Ascending aorta (tissue), 2 donors: Measurements from ENCODE around the gene MSX1. TPM values are rescaled to one million over a fixed set of nuclear protein-coding genes. Genes with fewer than 3 reads are reported as not detected.

Experiments
- DNase-seq, 2 donors: peaks; one replicate each; pipeline ENCODE4 v3.0.0-alpha.2; 2019; ENCODE audit warnings: low spot score in 2 of 2
- H3K27ac ChIP-seq, 2 donors: fragments of 200-600 bp; sonication (generic); one replicate each; pipeline ENCODE4 v1.5.1; 2016 to 2017; ENCODE audit warnings: mild to moderate bottlenecking in 1 of 2
- H3K27me3 ChIP-seq: fragments of 200-600 bp; sonication (generic); one replicate; pipeline ENCODE4 v1.5.1; 2017
- H3K36me3 ChIP-seq, 2 donors: fragments of 200-600 bp; sonication (generic); one replicate each; pipeline ENCODE4 v1.5.1; 2016
- H3K4me1 ChIP-seq, 2 donors: fragments of 200-600 bp; sonication (generic); one replicate each; pipeline ENCODE4 v1.5.1; 2016 to 2017; ENCODE audit warnings: mild to moderate bottlenecking in 1 of 2
- H3K4me3 ChIP-seq, 2 donors: fragments of 200-600 bp; sonication (generic); one replicate each; pipeline ENCODE4 v1.5.1; 2016 to 2017; ENCODE audit warnings: mild to moderate bottlenecking in 1 of 2
- H3K9me3 ChIP-seq, 2 donors: fragments of 200-600 bp; sonication (generic); one replicate each; pipeline ENCODE4 v1.5.1; 2016
- intact Hi-C: fragments of 100-400 bp; cut with DNase I; formaldehyde crosslinking; loops from one replicate; pipeline ENCODE4 v1.15.1; 2023
- total RNA-seq: library from RNA; depleted of rRNA; stranded (reverse); fragments of >200 nt; gene quantifications from one replicate; pipeline ENCODE4 v1.1.0, GENCODE V29; 2016
- TF ChIP-seq, protein P1 (sequence below), 3 experiments: fragments of 200-600 bp in 2 of 3; fragments of 450-650 bp in 1 of 3; sonication (generic) in 2 of 3; IDR thresholded peaks; one replicate each; pipeline ENCODE4 v1.5.1; 2016 to 2019; ENCODE audit warnings: antibody characterized with exemption in 3 of 3, mild to moderate bottlenecking in 1 of 3, moderate library complexity in 1 of 3

Gene MSX1
- total RNA-seq, 1 donor from 2014 or later, result 26.0 TPM

DNA sequence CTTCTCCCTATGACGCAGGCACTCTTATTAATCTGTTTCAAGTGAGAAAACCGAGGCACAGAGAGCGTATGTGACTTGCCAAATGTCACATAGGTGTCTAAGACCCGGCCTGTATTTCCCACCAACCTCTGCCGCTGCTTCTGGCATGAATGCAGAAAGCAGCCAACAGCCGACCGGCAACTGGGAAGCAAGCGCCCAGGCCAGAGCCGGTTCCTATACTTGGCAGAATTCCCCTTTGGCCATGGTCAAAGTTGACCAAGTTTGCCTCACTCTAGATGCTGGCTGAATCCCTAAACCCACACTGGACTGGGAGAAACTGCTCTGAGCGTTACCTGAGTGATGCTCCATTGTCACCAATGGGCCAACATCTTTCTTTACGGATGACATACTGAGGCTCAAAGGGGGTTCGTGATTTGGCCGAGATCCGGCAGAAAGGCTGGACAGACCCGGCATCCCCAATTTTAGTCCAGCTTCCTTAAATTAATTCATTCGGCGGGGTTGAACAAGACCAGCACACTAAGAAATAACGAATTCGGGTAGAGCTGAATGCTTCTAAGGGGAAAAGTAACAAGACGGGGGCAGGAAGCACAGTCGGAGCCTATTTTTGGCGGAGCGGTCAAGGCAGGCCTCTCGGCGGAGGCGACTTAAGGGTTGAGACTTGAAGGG is 11.2 kb downstream of the MSX1 start:
- TF ChIP-seq, protein P1, sequence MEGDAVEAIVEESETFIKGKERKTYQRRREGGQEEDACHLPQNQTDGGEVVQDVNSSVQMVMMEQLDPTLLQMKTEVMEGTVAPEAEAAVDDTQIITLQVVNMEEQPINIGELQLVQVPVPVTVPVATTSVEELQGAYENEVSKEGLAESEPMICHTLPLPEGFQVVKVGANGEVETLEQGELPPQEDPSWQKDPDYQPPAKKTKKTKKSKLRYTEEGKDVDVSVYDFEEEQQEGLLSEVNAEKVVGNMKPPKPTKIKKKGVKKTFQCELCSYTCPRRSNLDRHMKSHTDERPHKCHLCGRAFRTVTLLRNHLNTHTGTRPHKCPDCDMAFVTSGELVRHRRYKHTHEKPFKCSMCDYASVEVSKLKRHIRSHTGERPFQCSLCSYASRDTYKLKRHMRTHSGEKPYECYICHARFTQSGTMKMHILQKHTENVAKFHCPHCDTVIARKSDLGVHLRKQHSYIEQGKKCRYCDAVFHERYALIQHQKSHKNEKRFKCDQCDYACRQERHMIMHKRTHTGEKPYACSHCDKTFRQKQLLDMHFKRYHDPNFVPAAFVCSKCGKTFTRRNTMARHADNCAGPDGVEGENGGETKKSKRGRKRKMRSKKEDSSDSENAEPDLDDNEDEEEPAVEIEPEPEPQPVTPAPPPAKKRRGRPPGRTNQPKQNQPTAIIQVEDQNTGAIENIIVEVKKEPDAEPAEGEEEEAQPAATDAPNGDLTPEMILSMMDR (IDR thresholded peaks at IDR 0.05), result no peak
- Histone ChIP-seq H3K4me1 (peaks cover 0 to 5% of the 10 kb centered on the region in 2 donors), H3K27me3 (peaks cover 21% of the 10 kb centered on the region), H3K36me3 (no peaks in the 10 kb centered on the region), H3K9me3 (no peaks in the 10 kb centered on the region), H3K4me3 (no peak overlapping the region), H3K27ac (no peak overlapping the region)
- intact Hi-C loops, result no loop called here
- DNase-seq, result no peak

DNA sequence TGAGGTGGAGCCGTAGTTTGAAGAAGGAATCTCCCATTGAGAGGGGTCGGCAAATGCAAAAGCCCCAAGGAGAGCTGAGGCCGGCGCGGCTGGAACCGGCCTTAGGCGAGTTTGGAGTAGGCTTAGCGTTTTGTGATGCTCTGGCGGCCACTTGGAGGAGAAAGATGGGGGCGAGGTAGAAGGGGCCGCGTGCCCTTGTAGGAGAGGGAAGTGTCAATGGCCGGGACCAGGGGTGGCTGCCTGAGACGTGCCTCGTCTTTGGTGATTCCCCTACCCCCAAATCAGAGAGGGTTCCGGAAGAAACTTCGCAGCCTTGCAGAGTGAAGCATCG is 11.7 kb downstream of the MSX1 start:
- TF ChIP-seq, protein P1 (IDR thresholded peaks at IDR 0.05), result no peak
- no peak for DNase-seq
- intact Hi-C loops, result no loop called here
- no peak overlapping the region for H3K4me3 ChIP-seq
- no peaks in the 10 kb centered on the region for H3K9me3 ChIP-seq
- H3K27ac ChIP-seq, result no peak overlapping the region
- H3K27me3 ChIP-seq, result peaks cover 21% of the 10 kb centered on the region
- H3K4me1 ChIP-seq, result peaks cover 0 to 5% of the 10 kb centered on the region in 2 donors
- no peaks in the 10 kb centered on the region for H3K36me3 ChIP-seq

DNA sequence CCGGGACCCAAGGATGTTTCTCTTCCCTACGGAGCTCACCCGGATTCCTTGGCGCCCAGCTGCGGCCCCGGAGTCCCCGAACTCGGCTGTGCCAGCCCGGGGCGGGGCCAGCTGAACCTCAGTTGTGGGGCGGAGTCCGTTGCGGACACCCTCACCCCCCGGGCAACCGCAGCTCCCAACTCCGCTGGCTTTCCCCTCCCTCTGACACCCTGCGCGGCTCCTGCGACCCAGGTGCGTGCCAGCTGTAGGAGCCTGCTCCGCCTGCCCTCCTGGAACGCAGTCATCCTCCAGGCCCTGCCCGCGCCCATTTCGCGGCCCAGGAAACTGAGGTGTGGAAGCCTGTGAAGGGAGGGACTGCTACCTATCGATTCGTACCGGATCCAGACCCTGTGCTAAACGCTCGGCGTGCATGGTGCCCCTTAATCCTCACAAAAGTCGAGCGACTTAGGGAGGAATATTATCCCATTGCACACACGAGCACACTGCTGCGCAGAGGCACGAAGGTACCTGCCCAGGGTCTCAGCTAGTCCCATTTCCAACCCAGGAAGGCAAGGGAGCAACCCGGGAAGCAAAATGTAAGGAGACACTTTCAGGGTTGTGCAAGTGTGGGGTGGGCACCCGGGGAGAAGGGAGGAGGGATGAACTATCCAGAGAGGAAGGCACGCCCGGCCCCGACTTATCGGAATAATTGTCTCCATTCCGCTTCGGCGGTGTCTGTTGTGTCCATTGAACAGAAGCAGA is 12.3 kb downstream of the MSX1 start:
- no peak for DNase-seq
- Histone ChIP-seq H3K4me3 (no peak overlapping the region), H3K27me3 (peaks cover 21% of the 10 kb centered on the region), H3K4me1 (peaks cover 0 to 5% of the 10 kb centered on the region in 2 donors), H3K9me3 (no peaks in the 10 kb centered on the region), H3K36me3 (no peaks in the 10 kb centered on the region), H3K27ac (no peak overlapping the region)
- intact Hi-C loops, result no loop called here
- TF ChIP-seq, protein P1 (IDR thresholded peaks at IDR 0.05), result no peak

DNA sequence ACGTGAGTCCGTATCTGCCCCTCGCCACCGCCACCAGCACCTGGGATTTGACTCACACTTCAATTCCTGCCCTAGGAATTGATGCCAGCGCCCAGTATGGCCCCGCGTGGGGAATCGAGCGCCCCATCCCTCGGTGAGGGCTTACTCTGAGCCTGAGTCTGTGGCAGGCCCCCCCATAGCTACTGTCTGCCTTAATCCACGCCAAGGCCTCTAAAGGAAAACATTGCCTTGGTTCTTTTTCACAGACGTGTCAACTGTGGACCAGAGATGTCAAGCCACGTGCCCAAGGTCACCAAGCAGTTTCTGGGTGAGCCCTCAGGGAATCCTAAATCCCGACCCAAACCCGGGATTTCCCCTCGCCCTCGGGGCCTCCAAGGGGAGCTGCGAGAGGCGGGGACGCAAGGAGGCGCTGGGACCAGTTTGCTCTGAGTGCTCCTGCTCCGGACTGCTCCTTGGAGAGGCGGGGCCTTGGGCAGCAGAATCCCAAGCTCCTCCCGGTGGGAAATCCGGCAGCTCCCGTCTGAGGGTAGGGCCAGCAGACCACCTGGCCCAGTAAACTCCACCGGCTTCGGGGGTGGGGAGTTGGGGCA is 12.9 kb downstream of the MSX1 start:
- Histone ChIP-seq H3K27me3 (peaks cover 21% of the 10 kb centered on the region), H3K36me3 (no peaks in the 10 kb centered on the region), H3K4me3 (no peak overlapping the region), H3K27ac (no peak overlapping the region), H3K9me3 (no peaks in the 10 kb centered on the region), H3K4me1 (peaks cover 0 to 3% of the 10 kb centered on the region in 2 donors)
- no peak for DNase-seq
- intact Hi-C loops, result no loop called here
- TF ChIP-seq, protein P1 (IDR thresholded peaks at IDR 0.05), result no peak

DNA sequence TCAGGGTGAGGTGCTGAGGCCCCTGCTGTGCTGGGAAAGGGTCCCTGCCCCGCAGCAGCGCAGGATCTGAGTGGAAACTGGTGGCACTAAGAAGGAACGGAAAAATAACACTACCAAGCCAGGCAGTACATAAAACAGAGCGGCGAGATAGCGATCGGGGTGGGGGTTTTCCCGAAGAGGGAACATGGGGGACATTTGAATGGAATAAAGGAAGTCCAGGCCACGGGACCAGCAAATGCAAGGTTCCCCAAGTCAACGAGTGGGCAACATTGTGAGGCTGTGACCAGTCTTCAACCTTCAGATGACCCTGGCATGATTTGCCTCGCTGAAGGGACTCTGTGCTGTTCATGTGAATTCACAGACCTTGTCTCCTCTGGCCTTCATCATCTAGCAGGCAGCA is 13.7 kb downstream of the MSX1 start:
- intact Hi-C loops, result no loop called here
- DNase-seq, result no peak
- TF ChIP-seq, protein P1 (IDR thresholded peaks at IDR 0.05), result no peak
- peaks cover 0 to 3% of the 10 kb centered on the region in 2 donors for H3K4me1 ChIP-seq
- no peak overlapping the region for H3K4me3 ChIP-seq
- H3K9me3 ChIP-seq, result no peaks in the 10 kb centered on the region
- H3K36me3 ChIP-seq, result no peaks in the 10 kb centered on the region
- H3K27me3 ChIP-seq, result peaks cover 21% of the 10 kb centered on the region
- no peak overlapping the region for H3K27ac ChIP-seq
